Non-pigmented ciliary epithelial cell (primary cell): ENCODE data around the gene HELLS.
"Not testable (repeated sequence)": the region's sequence is repeated elsewhere in the genome, so short reads cannot be mapped to it uniquely, and the experiment has no call there.

Experiments
- DNase-seq: peaks from one replicate; pipeline ENCODE4 v3.0.0-alpha.2; 2010; ENCODE audit warnings: low read depth

Gene HELLS

DNA sequence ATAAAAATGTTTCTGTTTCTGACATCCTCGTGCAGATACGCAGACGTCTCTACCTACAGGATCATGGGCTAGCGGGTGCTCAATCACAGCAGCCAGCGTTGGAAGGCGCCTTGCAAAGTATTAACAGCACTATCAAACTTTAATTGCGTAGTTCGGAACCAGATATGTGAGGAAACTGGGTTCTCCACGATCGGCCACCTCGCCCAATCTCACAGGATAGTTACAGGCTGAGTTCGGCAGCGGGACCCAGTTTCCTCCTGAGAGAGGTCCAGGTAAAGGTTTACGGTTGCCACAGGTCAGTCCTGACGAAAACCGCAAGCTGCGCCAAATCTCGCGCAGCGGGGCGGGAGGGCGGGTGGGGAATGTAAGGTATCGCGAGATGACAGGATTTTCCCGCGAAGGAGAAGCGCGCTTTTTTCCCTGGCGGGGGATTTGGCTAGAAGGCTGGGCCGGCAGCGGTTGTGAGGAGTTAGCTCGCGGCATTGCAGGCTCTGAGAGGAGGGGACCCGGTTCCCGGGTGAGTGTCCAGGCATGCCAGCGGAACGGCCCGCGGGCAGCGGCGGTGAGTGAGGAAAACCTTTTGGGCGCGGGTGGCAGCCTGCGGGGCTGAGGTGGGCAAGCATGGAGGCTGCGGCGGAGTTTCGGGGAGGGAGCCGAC, at the start of gene HELLS:
Gene HELLS (plus strand): TSS at position 398 of the 658 bp plus-strand sequence. CDS start 134 bp downstream, at position 532.
- DNase-seq, result peak; percentile 30

DNA sequence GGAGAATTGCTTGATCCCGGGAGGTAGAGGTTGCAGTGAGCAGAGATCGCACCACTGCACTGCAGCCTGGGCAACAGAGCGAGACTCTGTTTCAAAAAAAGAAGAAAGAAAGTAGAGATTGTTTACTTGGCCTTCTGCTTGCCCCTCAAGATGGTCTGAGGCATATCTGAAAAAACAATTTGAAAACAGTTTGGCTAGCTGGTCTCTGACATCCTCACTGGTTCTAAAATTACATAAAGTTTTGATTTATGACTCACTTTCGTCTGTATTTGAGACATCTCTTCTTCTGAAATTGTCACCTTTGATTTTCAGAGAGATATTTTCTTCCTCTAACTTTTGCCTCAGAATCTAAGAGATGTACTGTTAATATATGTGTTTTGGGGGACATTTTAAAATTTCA, 49.6 kb upstream of the HELLS start:
- peak; percentile 4 for DNase-seq

DNA sequence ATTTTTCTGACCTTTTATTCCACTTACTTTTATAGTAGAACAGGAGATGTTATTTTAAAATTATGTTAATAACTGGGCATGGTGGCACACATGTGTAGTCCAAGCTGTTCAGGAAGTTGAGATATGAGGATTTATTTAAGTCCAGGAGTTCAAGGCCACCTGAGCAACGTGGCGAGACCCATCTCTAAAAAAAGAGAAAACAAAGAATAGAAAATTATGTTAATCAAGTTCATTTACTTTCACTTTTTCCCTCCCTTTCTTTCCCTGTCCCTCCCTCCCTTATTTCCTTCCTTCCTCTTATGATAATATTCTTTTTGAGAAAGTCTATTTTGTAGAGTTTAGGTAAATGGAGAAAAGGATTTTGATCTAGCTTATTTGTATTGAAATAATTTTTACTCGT, 48.9 kb upstream of the HELLS start:
- DNase-seq, result no peak

DNA sequence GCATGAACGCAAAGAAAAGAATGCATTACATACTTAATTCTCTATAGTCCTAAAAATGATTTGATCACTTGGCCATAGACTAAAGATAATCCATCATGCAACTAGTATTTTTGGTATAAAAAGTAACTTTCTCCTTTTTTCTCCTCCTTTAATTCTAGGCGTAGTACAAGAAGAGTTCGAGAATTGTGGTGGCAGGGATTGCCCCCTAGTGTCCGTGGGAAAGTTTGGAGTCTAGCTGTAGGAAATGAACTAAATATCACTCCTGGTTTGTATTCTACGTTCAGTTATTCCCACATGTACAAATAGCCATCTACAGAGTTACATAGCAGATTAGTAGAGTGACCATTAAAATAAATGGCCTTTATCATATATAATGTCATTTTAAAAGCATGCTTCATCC, 45.5 kb upstream of the HELLS start:
- no peak for DNase-seq

DNA sequence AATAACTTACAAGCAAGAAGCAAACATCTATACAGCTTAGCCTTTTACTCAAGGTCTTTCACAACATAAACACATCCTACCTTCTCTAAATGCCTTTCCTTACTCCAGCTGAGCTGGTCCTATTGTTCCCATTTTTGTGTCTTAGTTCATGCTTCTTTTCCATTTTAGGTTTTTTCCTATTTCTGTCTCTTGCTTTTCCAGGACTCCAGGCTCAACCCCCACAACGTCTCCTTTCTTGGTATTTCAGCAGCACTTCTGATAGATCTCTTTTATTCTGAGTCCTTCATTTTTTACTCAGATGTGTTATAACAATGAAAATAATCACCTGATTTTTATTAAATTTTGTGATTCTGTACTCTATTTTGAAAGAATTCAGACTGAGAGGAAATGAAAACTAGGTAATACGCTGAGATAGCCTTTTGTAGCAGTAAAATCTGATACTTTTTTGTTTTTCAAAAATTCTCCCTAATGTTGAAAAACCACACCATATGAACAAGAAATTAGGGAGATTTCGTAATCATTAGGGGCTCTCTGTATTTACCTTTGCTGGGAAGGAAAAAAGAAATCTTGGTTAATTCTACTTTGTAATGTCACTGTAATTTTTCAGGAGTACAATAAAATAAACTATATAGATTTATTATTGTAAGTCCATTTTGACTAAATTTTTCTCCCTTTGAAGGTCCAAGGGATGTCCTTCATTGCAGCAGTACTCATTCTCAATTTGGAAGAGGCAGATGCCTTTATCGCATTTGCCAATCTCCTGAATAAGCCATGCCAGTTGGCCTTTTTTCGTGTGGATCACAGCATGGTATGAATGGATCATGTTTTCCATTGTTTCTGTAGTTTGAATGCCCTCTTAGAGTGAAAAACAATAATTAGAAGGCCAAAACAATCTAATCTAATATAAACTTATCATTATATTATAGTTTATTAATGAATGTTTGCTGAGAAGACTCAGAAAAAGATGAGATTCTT, 24.0 kb upstream of the HELLS start:
- no peak for DNase-seq

DNA sequence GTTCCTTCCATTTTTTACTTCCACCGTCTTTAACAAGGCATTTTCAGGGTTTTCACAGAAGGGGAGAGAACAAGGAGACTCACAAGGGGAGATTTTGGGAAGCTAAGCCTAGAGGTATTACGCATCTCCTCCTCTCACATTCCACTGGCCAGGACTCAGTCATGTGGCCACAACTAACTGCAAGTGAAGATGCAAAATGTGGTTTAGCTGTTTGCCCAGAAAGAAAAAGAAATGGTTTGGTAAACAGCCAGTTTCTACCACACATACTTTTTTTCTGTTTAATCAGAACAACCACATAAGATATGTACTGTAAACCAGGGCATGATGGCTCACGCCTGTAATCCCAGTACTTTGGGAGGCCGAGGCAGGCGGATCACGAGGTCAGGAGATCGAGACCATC, 21.4 kb upstream of the HELLS start:
- DNase-seq, result peak; percentile 18

DNA sequence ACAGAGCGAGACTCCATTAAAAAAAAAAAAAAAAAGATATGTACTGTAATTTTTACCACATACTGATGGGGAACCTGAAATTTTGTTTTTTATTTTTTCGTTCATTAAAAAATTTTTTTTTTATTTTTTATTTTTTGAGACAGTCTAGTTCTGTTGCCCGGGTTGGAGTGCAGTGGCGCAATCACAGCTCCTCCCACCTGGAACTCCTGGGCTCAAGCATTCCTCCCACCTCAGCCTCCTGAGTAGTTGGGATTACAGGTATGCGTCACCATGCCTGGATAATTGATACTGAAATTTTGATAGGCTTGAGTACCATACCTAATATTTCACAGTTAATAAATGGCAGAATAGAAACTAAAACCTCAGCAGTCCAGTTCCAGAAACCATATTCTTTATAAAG, 20.9 kb upstream of the HELLS start:
- no peak for DNase-seq

DNA sequence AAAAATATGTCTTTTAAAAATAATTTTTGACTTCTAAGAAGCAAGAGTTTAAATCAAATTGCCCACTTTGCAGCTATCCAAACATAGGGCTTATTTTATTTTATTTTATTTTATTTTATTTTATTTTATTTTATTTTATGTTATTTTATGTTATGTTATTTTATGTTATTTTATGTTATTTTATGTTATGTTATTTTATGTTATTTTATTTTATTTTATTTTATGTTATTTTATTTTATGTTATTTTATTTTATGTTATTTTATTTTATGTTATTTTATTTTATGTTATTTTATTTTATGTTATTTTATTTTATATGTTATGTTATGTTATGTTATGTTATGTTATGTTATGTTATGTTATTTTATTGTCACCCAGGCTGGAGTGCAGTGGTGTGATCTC, 14.0 kb upstream of the HELLS start:
- DNase-seq, result not testable (repeated sequence)

DNA sequence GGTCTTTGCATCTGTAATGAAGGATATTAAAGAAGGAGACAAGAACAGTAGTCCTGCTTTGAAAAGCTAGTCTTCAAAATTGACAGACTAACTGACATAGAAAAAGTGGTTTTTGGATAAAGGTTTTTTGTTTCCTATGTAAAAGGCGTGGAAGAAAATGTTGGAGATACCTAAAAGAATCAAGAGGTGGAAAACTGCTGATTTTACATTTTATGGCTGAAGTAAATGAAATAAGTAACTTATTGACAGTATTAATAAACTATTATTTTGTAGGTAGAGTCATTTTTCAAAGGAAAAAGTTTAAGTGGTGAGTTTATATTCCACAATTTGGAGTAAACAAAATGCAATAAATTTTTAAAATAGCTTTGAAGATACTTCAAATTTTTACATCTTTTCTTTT, 12.6 kb upstream of the HELLS start:
- DNase-seq, result no peak

DNA sequence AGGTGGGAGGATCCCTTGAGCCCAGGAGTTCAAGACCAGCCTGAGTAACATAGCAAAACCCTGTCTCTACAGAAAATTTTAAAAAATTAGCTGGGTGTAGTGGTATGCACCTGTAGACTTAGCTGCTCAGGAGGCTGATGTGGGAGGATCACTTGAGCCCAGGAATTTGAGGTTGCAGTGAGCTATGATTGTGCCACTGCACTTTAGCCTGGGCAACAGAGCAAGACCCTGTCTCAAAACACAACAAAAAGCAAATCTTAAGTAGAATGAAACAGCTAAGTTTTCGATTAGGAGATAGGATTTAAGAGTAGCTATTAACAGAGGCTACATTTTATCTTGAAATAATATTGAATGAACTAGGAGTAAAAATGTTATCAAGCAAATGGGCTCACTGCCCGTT, 3.3 kb upstream of the HELLS start:
- DNase-seq, result not testable (repeated sequence)

DNA sequence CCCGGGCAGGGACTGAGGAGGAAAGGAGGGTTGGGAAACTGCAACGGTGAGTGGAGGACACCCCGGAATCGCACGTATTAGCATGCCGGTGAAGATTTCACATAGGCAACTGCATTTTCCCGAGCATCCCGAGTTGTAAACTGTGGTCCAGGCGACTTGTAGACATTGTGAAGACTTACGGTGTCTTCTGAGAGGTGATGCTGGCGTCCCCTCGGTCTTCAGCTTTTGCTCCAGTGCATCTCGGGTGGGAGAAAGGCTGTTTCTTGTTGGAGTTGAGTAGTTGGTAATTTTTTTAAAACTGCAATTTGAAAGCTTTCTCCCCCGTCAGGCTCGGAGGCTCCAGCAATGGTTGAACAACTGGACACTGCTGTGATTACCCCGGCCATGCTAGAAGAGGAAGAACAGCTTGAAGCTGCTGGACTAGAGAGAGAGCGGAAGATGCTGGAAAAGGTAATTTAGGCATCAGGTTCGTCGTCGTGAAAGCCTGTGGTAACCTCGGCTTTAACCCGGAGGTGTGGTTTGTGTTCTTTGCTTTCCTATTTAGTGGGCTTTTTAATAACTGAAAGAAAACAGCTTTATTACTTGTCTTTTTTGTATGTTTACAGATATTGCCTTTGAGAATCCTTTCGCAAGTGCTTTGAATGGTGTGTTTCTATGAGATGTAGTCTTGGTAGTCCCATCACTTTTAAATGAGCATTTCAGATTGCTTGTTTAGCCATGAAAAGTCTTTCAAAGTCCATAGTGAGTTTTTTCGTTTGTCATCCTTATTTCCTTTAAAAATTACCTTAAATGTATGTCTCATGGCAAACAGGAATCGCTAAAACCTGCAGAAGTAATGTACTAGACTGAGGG, 687 bp downstream of the HELLS start:
- no peak for DNase-seq

DNA sequence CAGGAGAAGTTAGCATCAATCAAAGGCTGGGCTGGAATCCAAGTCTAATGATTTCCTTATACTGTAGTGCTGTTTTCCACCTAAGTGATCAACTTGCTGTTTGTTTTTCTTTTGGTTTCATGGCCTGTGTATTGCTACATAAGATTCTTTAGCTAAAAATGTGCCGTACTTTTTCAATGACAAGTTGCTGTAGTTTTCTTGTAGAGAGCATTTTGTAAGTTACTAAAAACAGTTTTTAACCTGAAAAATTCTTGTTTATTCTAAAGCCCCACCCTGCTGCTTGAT, 1.3 kb downstream of the HELLS start:
- DNase-seq, result no peak

DNA sequence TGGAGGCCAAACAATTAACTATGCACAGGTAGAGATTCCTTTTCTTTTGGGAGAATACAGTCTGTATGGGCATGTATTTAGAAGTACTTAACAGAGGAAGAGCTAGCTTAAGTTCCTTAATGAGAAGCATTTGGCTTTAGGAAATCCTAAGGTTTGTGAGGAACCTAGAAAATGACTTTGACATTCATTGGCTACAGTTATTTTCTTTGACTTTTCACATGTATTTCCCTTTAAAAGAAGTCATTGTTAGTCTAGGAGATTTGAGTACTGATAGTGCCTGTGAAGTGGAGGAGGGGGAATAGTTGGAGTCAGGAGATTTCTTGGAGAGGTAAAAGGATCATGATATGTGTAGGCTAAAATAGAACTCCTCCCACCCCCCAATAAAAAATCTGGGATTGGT, 3.6 kb downstream of the HELLS start:
- DNase-seq, result no peak

DNA sequence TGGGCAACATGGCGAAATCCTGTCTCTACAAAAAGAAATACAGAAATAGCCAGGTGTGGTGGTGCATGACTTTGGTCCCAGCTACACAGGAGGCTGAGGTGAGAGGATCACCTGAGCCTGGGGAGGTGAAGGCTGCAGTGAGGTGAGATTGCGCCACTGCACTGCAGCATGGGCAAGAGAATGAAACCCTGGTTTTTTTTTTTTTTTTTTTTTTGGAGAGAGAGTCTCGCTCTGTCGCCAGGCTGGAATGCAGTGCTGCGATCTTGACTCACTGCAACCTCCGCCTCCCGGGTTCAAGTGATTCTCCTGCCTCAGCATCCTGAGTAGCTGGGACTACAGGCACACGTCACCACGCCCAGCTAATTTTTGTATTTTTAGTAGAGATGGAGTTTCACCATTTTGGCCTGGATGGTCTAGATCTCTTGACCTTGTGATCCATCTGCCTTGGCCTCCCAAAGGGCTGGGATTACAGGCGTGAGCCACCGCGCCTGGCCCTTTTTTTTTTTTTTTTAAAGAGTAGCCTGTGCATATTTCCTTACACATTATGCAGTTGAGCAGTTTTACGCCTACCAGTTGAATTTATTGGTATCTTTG, 22.2 kb downstream of the HELLS start:
- not testable (repeated sequence) for DNase-seq

DNA sequence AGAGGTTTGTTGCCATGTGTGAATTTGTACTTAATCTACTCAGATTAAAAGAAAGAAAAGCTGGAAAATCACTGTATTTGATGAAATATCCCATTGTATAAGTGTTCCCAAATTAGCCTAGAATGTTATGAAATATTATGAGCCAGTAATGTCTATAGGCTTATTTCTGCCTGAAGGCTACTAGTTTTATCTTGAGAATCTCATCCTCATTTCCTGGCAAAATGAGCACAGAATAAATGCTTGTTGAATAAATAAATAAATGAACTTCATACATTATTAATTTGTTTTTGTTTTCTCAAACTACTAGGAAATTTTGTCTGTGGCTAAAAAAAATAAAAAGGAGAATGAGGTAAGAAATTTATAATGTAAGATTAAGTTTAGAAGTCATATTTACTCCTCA, 25.5 kb downstream of the HELLS start:
- DNase-seq, result no peak

DNA sequence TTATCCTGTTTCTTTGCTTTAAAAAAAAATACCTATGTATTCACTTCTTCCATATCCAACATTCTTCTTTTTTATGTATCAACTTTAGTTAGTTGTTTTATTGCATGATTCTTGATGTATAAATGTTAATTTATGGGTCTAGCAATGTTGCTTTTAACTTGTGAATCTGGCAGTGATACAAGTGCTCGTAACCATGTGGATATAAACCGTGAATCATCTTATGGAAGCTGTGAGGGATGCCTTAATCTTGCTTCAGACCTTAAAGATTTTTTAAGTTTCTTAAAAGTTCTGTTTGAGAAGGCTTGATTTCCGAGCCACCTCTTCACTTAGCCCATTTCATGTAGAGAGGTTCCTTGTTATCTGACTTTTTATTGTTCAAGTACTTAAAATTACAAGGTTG, 25.9 kb downstream of the HELLS start:
- DNase-seq, result peak; percentile 10

DNA sequence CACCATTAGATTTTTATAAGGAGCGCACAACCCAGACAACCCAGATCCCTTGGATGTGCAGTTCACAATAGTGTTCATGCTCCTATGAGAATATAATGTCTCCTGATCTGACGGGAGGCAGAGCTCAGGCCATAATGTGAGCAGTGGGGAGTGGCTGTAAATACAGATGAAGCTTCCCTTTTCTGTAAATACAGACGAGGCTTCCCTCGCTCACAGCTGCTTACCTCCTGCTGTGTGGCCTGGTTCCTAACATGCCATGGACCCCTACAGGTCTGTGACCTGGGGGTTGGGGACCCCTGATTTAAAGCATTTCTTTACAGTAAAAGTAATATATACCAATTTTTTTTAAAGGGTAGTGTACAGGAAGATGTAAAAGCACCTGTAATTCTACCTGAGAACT, 33.2 kb downstream of the HELLS start:
- no peak for DNase-seq

DNA sequence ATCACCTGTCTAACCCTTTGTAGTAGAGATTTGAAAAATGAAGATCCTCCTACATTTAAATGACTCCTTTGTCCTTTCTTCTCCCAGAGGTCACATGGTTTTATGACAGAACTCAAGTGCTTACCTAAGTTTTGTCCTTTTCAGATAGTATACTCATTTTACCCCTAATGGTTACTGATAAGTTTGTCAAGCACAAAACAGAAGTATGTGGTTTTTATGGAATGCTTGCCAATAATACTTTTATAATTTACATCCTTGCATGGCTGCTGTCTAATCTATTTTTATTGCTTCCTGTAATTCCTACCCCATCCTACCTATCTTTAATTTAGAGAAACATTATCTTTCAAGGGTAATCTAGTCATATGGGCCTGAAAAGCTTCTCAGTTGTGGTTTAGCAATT, 37.5 kb downstream of the HELLS start:
- no peak for DNase-seq

DNA sequence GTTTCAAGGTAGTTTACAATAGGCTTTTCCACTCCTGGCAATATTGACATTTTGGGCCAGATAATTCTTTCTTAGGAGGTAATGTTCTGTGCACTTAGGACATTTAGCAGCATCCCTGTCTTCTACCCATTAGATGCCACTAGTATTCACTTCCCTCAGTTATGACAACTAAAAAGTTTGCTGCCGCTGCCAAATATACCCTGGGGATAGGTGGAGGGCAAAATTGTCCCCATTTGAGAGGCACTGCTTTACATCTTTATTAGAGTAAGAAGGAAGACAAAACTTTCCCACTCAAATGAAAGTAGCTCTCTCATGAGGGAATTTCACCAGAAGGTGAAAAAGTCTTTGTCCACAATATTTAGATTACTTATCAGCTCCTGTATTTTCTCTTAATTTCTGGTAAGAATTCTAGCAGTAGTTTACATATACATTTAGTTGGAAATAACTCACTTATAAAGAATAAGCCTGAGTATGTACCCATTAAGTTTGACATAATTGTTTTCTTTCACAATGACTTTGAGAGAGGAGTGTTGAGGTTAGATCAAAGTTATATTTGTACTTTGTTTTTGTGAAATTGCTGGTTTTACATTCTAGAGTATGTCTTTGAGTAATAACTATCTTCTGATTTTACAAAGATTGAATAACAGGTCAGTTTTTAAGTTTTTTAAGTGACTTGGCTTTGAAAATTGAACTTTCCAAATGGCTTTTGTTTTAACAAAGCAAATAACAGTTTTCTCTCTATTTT, 46.0 kb downstream of the HELLS start:
- DNase-seq, result no peak

DNA sequence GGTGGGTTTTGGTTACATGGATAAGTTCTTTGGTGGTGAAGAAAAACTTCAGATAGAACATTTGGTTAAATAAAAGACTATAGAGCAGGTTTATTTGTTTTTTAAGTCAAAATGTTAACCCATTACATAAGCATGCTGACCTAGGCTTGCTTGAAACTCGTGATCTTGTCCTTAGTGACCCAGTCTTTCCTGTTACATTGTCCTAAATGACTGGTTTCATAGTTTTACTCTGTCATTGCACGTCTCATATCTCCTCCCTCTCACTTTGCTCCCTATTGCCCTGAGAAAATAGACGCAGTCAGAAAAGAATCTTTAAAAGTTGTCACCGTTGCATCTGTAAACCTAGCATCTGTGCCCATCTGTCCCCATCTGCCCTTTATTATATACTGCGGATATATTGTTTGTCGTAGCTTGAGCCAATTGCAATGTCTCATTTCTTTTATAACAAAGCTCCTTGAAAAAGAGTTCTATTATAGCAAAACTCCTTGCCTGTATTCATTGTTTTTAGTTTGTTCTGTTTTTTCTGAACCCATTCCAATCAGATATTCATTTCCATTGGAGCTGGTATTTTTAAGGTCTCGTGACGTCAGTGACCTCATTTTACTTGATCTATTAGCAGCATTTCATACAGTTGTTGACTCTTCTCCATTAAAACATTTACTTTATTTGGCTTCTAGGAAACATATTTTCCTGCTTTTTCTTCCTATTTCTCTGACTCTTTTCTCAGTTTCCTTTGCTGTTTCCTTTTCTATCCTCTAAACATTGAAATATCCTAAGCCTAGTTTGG, 57.3 kb downstream of the HELLS start:
- DNase-seq, result no peak

DNA sequence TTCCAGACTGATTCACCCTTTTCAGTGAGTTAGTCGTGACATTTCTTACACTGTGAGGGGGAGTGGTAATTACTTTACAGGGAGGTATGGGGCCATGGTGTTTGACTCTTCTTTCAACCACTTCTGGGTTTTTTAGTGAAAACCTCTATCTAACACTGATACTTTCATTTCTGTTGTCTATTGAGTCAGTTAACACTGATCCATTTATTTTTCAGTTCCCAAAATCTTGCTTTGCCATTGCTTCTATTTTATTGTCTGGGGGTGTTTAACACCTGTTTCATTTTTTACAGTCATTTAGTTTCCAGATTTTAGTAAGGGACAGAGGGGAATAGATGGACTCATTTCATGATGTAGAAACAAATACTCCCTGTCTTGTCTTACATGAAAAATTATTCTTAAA, 61.5 kb downstream of the HELLS start:
- DNase-seq, result no peak
